ENCODE results near the gene PHLDA3.
"Not testable (repeated sequence)": the region's sequence is repeated elsewhere in the genome, so short reads cannot be mapped to it uniquely, and the experiment has no call there.

The PHLDA3 gene

DNA sequence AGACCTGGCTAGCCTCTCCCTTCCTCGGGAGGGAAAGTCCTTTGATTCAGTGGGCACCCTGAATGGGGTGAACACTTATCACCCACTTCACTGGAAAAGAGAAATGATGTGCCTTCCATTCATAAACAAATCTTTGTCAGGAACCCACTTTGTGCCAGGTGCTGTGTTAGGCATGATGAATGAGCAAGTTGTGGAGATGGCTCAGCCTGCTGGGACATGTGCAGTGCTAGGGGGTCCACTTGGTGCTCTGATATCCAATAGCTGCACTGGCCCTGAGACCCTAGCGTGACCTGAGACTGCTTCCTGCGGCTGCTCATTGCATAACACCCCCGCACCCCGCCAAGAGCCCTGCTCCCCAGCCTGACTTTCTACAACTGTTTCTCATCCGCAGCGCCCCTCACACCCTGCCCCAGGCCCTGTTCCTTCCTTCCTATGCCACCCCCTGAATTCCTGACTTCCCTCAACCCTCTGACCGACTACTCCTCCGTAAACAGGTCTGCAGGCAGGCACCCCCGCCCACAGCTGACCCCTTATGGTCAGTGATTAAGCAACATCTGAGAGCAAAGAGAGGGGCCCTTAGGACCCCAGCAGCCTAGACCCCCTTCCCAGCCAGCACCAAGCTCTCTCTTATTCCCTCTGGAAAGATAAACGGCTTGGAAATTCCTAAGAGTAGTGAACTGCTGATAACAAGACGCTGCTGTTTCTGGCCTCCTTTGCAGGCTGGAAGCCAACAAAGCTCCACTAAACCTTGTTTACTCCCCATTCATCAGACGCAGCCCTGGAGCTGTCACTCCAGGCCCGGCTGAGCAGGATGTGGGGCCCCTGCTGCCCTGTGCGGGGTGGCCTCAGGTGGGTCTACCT lies 25.0 kb upstream of the PHLDA3 start:
- Histone ChIP-seq H3K4me1 (ENCODE audit: control insufficient read depth, insufficient read depth, low read length, unreplicated experiment) (peaks cover 63% of the 10 kb centered on the region), H3K27me3 (ENCODE audit: insufficient read depth, low read length) (no peaks in the 10 kb centered on the region), H3K36me3 (ENCODE audit: insufficient read depth, low read length) (peaks cover 48% of the 10 kb centered on the region; the same call in 1 of the 2 replicates), H2AFZ (ENCODE audit: low read length, unreplicated experiment) (no peak overlapping the region), H3K27ac (ENCODE audit: low read depth, low read length) (peak overlapping the region; percentile 20; the same call in 1 of the 2 replicates), H3K79me2 (ENCODE audit: control insufficient read depth, insufficient read depth, low read length, unreplicated experiment) (peaks cover 63% of the 10 kb centered on the region), H3K4me3 (ENCODE audit: low read depth, low read length) (no peak overlapping the region)

DNA sequence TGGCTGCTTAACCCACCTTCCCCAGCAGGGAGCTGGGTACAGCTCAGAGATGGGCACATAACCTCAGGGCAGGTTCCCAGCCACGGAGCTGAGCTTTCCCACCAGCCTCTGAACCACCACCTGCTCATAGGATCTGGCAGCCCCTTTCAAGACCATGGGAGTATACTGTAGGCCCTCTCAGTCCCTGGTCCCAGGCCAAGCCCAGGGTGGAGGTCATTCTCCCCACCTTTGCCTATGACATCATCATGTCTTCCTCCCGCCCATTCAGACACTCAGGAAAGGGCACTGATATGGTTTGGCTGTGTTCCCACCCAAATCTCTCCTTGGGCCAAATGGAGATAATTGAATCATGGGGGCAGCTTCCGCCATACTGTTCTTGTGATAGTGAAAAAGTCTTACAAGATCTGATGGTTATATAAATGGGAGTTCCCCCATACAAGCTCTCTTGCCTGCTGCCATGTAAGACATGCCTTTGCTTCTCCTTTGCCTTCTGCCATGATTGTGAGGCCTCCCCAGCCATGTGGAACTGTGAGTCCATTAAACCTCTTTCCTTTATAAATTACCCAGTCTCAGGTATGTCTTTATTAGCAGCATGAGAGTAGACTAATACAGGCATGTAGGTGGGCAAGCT lies 24.2 kb upstream of the PHLDA3 start:
- H3K27ac ChIP-seq (ENCODE audit: low read depth, low read length); H3K27me3 ChIP-seq (ENCODE audit: insufficient read depth, low read length); H3K4me3 ChIP-seq (ENCODE audit: low read depth, low read length); H2AFZ ChIP-seq (ENCODE audit: low read length, unreplicated experiment): not testable (repeated sequence)
- Histone ChIP-seq H3K4me1 (ENCODE audit: control insufficient read depth, insufficient read depth, low read length, unreplicated experiment) (peaks cover 67% of the 10 kb centered on the region), H3K79me2 (ENCODE audit: control insufficient read depth, insufficient read depth, low read length, unreplicated experiment) (peaks cover 61% of the 10 kb centered on the region), H3K36me3 (ENCODE audit: insufficient read depth, low read length) (peaks cover 52% of the 10 kb centered on the region; the same call in 1 of the 2 replicates)

DNA sequence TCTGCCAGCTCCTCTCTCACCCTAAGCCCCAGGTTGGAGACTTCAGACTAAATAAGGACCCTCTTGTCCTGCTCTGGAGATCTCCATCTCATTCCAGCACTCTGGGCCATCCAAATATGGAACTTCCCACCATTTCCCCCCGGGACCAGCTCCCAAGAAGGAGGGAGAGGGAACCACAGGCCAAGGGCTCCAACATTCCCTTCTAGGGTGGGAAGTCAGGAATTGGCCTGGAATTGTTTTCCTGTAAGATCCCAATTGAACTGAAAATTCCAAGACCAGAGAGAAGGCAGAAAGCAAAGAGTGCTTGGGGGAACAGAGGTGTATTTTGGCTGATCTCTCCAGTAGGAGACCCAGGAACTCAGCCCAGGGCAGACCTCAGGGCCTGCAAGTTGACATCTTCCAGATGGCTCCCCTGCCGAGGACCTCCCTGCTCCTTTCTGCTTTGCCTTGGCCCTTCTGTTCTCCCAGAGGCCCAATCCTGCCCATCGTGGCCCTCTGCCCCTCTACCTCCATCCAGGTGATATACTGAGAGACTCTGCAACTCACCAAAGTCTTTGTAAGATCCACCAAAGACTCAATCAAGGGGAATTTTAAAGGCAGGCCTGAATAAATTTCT lies 23.0 kb upstream of the PHLDA3 start:
- Histone ChIP-seq H3K27ac (ENCODE audit: low read depth, low read length) (0 out of 2 replicates have a peak overlapping the region, but pooled peaks have one; percentile 27), H3K79me2 (ENCODE audit: control insufficient read depth, insufficient read depth, low read length, unreplicated experiment) (peaks cover 54% of the 10 kb centered on the region)

DNA sequence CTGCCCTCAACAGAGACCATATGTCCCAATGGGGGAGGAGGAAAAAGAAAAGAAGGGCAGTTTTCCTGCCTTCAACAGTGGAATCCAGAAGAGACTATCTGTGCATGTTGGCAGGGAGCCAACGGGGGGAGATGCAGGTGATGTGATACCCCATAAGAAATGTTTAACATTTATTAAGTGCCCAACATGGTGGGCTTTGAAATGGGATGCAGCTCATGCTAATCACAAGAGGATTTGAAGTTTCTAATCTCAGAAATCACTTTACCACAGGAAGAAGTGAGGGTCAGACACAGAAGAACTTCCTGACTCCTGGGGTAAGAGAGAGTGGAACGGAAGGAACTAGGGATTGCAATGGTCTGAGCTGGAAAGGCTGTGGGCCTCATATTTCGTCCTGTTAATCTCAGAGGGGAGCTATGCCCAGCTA lies 21.7 kb upstream of the PHLDA3 start:
- H3K79me2 ChIP-seq (ENCODE audit: control insufficient read depth, insufficient read depth, low read length, unreplicated experiment): peaks cover 42% of the 10 kb centered on the region
- H3K4me1 ChIP-seq (ENCODE audit: control insufficient read depth, insufficient read depth, low read length, unreplicated experiment): peaks cover 62% of the 10 kb centered on the region
- H3K27ac ChIP-seq (ENCODE audit: low read depth, low read length): peak overlapping the region; percentile 89; the same call in 1 of the 2 replicates
- H2AFZ ChIP-seq (ENCODE audit: low read length, unreplicated experiment): no peak overlapping the region
- H3K27me3 ChIP-seq (ENCODE audit: insufficient read depth, low read length): no peaks in the 10 kb centered on the region
- H3K36me3 ChIP-seq (ENCODE audit: insufficient read depth, low read length): peaks cover 56% of the 10 kb centered on the region; the same call in 1 of the 2 replicates
- H3K4me3 ChIP-seq (ENCODE audit: low read depth, low read length): no peak overlapping the region

More for the DNA sequence above, 23.0 kb upstream of the PHLDA3 start:
- H3K4me3 ChIP-seq (ENCODE audit: low read depth, low read length): no peak overlapping the region
- H3K4me1 ChIP-seq (ENCODE audit: control insufficient read depth, insufficient read depth, low read length, unreplicated experiment): peaks cover 72% of the 10 kb centered on the region
- H3K36me3 ChIP-seq (ENCODE audit: insufficient read depth, low read length): peaks cover 61% of the 10 kb centered on the region; the same call in 1 of the 2 replicates
- no peak overlapping the region for H2AFZ ChIP-seq (ENCODE audit: low read length, unreplicated experiment)
- H3K27me3 ChIP-seq (ENCODE audit: insufficient read depth, low read length): no peaks in the 10 kb centered on the region

DNA sequence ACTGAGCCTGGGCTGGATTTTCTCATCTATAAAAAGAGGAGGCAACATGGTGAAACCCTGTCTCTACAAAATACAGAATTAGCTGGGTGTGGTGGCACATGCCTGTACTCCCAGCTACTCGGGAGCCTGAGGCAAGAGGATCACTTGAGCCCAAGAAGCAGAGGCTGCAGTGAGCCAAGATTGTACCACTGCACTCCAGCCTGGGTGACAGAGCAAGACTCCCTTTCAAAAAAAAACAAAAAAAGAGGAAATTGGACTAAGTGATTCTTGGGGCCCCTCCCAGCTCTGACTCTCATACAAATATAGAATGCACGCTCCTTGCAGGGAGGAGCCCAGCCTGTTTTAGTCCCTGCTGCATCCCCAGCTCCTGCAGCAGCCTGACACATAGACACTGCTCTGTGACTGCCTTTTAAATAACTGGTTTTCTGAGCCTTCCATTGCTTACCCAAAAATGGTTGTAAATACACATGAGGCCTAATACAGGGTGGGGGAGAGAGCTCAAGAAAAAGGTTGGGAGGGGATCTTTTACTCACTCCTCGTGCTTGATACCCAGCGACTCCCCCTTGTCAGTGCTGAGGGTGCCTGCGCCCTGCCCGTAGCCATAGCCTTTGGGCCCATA lies 20.8 kb upstream of the PHLDA3 start:
- Histone ChIP-seq H3K79me2 (ENCODE audit: control insufficient read depth, insufficient read depth, low read length, unreplicated experiment) (peaks cover 34% of the 10 kb centered on the region), H3K4me1 (ENCODE audit: control insufficient read depth, insufficient read depth, low read length, unreplicated experiment) (peaks cover 60% of the 10 kb centered on the region), H3K4me3 (ENCODE audit: low read depth, low read length) (no peak overlapping the region), H2AFZ (ENCODE audit: low read length, unreplicated experiment) (no peak overlapping the region), H3K27ac (ENCODE audit: low read depth, low read length) (peak overlapping the region; percentile 89), H3K27me3 (ENCODE audit: insufficient read depth, low read length) (no peaks in the 10 kb centered on the region), H3K36me3 (ENCODE audit: insufficient read depth, low read length) (peaks cover 46% of the 10 kb centered on the region; the same call in 1 of the 2 replicates)

DNA sequence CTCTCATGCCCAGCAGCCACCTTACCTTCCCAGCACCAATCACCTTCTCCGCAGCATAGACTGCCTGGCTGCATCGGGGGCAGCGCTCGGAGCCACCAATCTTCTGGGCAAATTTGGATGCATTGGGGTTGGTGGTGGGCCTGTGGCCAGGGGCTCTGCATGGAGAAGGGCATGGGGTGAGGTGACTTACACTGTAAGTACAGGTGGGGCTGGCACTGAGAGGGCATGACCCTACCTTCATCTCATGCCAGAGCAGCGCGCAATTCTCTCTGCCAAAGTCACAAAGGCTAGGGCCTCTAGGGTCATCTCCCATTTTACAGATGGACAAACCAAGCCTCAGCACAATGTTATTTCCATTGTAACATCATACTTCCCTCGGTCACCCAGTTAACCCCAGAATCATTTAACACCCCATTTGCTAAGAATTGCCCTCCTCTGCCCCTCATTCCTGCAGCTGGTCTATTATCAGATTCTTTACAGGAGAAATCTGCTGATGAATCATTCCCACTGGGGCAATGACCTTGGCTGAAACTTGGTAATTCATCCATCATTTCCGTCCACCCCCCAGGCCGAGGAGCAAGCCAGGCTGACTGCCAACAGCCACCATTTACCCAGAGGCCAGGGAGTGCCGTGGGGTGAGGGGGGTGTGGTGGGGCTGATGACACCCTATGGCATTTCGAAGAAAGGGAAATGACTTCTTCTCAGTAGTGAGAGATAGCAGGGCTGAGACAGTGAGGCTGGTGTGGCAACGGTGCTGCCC lies 20.0 kb upstream of the PHLDA3 start:
- Histone ChIP-seq H3K4me1 (ENCODE audit: control insufficient read depth, insufficient read depth, low read length, unreplicated experiment) (peaks cover 54% of the 10 kb centered on the region), H3K27me3 (ENCODE audit: insufficient read depth, low read length) (no peaks in the 10 kb centered on the region), H3K36me3 (ENCODE audit: insufficient read depth, low read length) (peaks cover 39% of the 10 kb centered on the region; the same call in 1 of the 2 replicates), H3K4me3 (ENCODE audit: low read depth, low read length) (no peak overlapping the region), H3K27ac (ENCODE audit: low read depth, low read length) (peak overlapping the region; percentile 89), H2AFZ (ENCODE audit: low read length, unreplicated experiment) (no peak overlapping the region), H3K79me2 (ENCODE audit: control insufficient read depth, insufficient read depth, low read length, unreplicated experiment) (peaks cover 26% of the 10 kb centered on the region)

DNA sequence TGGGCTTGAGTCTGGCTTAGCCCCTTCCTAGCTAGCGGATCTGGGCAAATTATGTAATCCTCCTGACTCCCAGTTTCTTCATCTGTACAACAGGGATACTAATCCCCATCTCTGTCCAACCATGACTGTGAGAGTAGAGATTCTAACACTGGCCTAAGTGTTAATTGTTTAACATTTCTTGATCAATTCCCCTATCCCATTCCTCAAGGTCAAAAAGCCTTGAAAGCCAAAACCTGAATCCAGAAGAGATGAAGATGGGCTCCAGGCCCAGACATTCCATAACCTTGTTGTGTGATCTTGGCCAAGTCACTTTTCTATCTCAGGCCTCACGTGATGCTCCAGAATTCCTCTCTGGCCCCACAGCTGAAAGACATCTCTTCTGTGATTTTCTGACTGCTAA lies 18.8 kb upstream of the PHLDA3 start:
- Histone ChIP-seq H3K27me3 (ENCODE audit: insufficient read depth, low read length) (no peaks in the 10 kb centered on the region), H2AFZ (ENCODE audit: low read length, unreplicated experiment) (no peak overlapping the region), H3K4me3 (ENCODE audit: low read depth, low read length) (no peak overlapping the region), H3K4me1 (ENCODE audit: control insufficient read depth, insufficient read depth, low read length, unreplicated experiment) (peaks cover 45% of the 10 kb centered on the region), H3K27ac (ENCODE audit: low read depth, low read length) (no peak overlapping the region), H3K36me3 (ENCODE audit: insufficient read depth, low read length) (peaks cover 27% of the 10 kb centered on the region; the same call in 1 of the 2 replicates), H3K79me2 (ENCODE audit: control insufficient read depth, insufficient read depth, low read length, unreplicated experiment) (peaks cover 20% of the 10 kb centered on the region)

DNA sequence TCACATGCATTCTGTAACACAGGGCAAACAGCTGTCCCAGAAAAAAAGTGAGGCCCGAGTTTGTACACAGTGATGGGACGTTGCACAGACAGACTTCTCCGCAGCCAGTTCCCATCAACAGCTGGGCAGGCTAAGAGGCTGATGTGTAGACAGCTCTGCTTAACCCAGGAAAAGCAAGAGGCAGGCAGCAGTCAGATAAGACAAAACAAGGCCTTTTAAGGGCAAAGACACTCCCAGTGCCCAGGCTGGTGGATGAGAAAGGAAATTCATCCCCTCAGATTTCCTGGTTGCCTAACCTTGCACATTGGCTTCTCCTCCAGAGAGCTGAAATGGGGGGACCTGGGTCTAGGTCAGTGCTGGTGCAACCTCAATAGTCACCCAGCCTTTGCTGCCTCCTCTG lies 17.2 kb upstream of the PHLDA3 start:
- no peak overlapping the region for H2AFZ ChIP-seq (ENCODE audit: low read length, unreplicated experiment)
- H3K4me3 ChIP-seq (ENCODE audit: low read depth, low read length): no peak overlapping the region
- H3K36me3 ChIP-seq (ENCODE audit: insufficient read depth, low read length): peaks cover 27% of the 10 kb centered on the region; the same call in 1 of the 2 replicates
- H3K27ac ChIP-seq (ENCODE audit: low read depth, low read length): no peak overlapping the region
- peaks cover 32% of the 10 kb centered on the region for H3K4me1 ChIP-seq (ENCODE audit: control insufficient read depth, insufficient read depth, low read length, unreplicated experiment)
- H3K79me2 ChIP-seq (ENCODE audit: control insufficient read depth, insufficient read depth, low read length, unreplicated experiment): peaks cover 13% of the 10 kb centered on the region
- H3K27me3 ChIP-seq (ENCODE audit: insufficient read depth, low read length): no peaks in the 10 kb centered on the region

DNA sequence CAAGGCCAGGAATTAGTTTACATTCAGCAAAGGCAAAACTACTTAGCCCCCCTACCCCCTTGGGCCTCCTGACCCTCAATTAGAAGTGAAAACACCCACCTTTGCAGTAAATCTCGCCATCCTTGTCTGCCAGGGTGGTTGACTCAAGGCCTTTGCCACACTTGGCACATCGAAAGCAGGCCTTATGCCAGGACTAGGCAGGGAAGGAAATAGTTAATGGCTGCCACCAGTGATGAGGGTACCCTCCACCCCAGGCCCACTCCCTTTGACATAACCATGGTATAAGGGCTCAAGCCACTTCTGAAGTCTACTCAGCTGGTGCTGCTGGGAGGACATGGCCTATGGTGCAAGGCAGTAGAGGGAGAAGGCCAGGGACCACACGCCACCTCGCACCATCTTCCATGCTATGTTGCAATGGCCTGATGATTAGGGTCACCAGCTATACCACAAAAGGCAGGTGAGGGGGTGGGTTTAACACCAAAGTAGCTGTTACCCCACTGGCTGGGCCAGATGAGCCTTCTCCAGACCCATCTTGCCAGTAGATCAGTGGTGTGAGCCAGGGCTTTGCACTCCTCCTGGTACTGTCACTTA lies 16.3 kb upstream of the PHLDA3 start:
- no peak overlapping the region for H2AFZ ChIP-seq (ENCODE audit: low read length, unreplicated experiment)
- H3K4me1 ChIP-seq (ENCODE audit: control insufficient read depth, insufficient read depth, low read length, unreplicated experiment): peaks cover 30% of the 10 kb centered on the region
- H3K79me2 ChIP-seq (ENCODE audit: control insufficient read depth, insufficient read depth, low read length, unreplicated experiment): peaks cover 9% of the 10 kb centered on the region
- no peak overlapping the region for H3K4me3 ChIP-seq (ENCODE audit: low read depth, low read length)
- no peaks in the 10 kb centered on the region for H3K27me3 ChIP-seq (ENCODE audit: insufficient read depth, low read length)
- H3K27ac ChIP-seq (ENCODE audit: low read depth, low read length): no peak overlapping the region
- peaks cover 22% of the 10 kb centered on the region; the same call in 1 of the 2 replicates for H3K36me3 ChIP-seq (ENCODE audit: insufficient read depth, low read length)

Data from ACC112 (cell line).